ENCODE data around the gene MAP4K3. TPM values are rescaled to one million over a fixed set of nuclear protein-coding genes. Genes with fewer than 3 reads are reported as not detected.
A peak's percentile ranks its signal among the peaks of the same experiment; 100 is the strongest.

The MAP4K3 gene
- total RNA-seq, 1 experiment from 2014 or later, result 35.5 TPM

DNA sequence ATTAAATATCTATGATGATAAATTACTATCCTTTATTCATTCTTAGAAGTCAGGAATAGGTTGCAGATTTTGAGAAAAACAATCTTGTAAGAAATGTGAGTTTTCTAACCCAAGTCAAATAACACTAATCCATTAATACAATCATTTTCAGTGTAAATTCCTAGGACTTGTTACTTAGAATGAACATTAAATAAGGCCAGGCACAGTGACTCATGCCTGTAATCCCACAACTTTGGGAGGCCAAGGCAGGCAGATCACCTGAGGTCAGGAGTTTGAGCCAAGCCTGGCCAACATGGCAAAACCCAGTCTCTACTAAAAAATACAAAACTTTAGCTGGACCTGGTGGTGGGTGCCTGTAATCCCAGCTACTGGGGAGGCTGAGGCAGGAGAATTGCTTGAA lies 147.5 kb downstream of the MAP4K3 start:
- H3K27ac ChIP-seq (ENCODE audit: low read depth, low read length, poor library complexity, severe bottlenecking), result no peak overlapping the region
- peaks cover 21% of the 10 kb centered on the region for H3K36me3 ChIP-seq (ENCODE audit: insufficient read depth, low read length, poor library complexity, severe bottlenecking)
- no peak overlapping the region for H3K4me3 ChIP-seq (ENCODE audit: low read depth, low read length, poor library complexity, severe bottlenecking)
- intact Hi-C loops (cut with micrococcal nuclease; ENCODE audit: unreplicated experiment), result no loop called here
- ChIA-PET CTCF (no interaction called here), POLR2A (ENCODE audit: low non-redundant PET) (no interaction called here)
- BruUV-seq (replicated peaks), result no TSS peak
- DNase-seq (ENCODE audit: low spot score), result no peak
- TF ChIP-seq EZH2 (IDR thresholded peaks at IDR 0.05; ENCODE audit: borderline replicate concordance, low read depth, low read length, poor library complexity, severe bottlenecking), result no peak
- TF ChIP-seq, protein P1, sequence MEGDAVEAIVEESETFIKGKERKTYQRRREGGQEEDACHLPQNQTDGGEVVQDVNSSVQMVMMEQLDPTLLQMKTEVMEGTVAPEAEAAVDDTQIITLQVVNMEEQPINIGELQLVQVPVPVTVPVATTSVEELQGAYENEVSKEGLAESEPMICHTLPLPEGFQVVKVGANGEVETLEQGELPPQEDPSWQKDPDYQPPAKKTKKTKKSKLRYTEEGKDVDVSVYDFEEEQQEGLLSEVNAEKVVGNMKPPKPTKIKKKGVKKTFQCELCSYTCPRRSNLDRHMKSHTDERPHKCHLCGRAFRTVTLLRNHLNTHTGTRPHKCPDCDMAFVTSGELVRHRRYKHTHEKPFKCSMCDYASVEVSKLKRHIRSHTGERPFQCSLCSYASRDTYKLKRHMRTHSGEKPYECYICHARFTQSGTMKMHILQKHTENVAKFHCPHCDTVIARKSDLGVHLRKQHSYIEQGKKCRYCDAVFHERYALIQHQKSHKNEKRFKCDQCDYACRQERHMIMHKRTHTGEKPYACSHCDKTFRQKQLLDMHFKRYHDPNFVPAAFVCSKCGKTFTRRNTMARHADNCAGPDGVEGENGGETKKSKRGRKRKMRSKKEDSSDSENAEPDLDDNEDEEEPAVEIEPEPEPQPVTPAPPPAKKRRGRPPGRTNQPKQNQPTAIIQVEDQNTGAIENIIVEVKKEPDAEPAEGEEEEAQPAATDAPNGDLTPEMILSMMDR (conservative IDR thresholded peaks at IDR 0.05; ENCODE audit: low read depth, low read length), result no peak
- H3K9me3 ChIP-seq (ENCODE audit: low read depth, low read length, poor library complexity, severe bottlenecking), result no peaks in the 10 kb centered on the region
- H3K27me3 ChIP-seq (replicated peaks; ENCODE audit: insufficient read depth, low read depth, low read length, poor library complexity), result no peaks in the 10 kb centered on the region
- H3K4me1 ChIP-seq (ENCODE audit: insufficient read depth, low read length, poor library complexity, severe bottlenecking), result no peaks in the 10 kb centered on the region

DNA sequence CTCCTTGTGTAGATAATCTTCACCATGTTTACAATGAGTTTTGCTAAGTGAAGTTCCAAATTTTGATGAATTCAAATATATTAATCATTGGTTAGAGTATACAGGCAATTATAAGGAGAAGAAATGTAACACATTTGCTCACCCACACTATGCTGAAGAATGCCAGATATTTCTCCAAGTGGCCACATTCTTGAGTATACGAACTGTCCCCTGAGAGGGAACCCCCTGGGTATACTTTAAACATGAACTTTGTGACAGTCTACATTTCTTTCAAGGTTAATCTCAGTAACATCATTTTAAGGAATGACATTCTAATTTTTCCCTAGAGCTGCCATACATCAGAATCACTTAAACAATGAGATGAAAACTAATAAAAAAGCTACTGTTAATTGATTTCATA lies 153.5 kb downstream of the MAP4K3 start:
- BruUV-seq (replicated peaks), result no TSS peak
- Histone ChIP-seq H3K36me3 (ENCODE audit: insufficient read depth, low read length, poor library complexity, severe bottlenecking) (peaks cover 14% of the 10 kb centered on the region), H3K4me1 (ENCODE audit: insufficient read depth, low read length, poor library complexity, severe bottlenecking) (no peaks in the 10 kb centered on the region), H3K4me3 (ENCODE audit: low read depth, low read length, poor library complexity, severe bottlenecking) (no peak overlapping the region), H3K27me3 (replicated peaks; ENCODE audit: insufficient read depth, low read depth, low read length, poor library complexity) (no peaks in the 10 kb centered on the region), H3K9me3 (ENCODE audit: low read depth, low read length, poor library complexity, severe bottlenecking) (no peaks in the 10 kb centered on the region), H3K27ac (ENCODE audit: low read depth, low read length, poor library complexity, severe bottlenecking) (no peak overlapping the region)
- TF ChIP-seq EZH2 (IDR thresholded peaks at IDR 0.05; ENCODE audit: borderline replicate concordance, low read depth, low read length, poor library complexity, severe bottlenecking), result no peak
- TF ChIP-seq, protein P1 (conservative IDR thresholded peaks at IDR 0.05; ENCODE audit: low read depth, low read length), result no peak
- peak; percentile 43 for DNase-seq (ENCODE audit: low spot score)
- intact Hi-C loops (cut with micrococcal nuclease; ENCODE audit: unreplicated experiment), result no loop called here
- ChIA-PET POLR2A (ENCODE audit: low non-redundant PET) (interaction anchor here (0.6 kb wide), 1 partner anchor 250 kb away, joined by 5 read pairs; no protein-coding TSS in a partner anchor), CTCF (no interaction called here)

DNA sequence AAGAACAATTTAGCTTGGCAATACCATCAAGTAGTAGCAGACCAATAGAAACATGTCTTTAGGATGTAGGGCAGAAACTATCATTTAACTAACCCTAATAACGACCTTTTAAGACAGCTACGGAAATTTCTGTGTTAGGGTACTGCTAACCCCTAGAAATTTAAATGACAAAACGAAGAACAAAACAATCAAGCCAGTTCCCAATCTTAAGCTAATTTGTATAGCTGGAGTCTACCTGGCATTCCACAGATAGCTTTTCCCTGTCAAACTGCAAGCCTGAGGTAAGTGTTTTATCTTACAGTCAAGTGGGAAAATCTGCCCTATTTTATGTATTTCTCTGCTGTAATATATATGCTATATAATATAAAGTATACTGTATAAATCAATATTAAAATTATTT lies 155.7 kb downstream of the MAP4K3 start:
- BruUV-seq (replicated peaks), result no TSS peak
- Histone ChIP-seq H3K4me1 (ENCODE audit: insufficient read depth, low read length, poor library complexity, severe bottlenecking) (no peaks in the 10 kb centered on the region), H3K9me3 (ENCODE audit: low read depth, low read length, poor library complexity, severe bottlenecking) (no peaks in the 10 kb centered on the region), H3K4me3 (ENCODE audit: low read depth, low read length, poor library complexity, severe bottlenecking) (no peak overlapping the region), H3K27ac (ENCODE audit: low read depth, low read length, poor library complexity, severe bottlenecking) (no peak overlapping the region), H3K36me3 (ENCODE audit: insufficient read depth, low read length, poor library complexity, severe bottlenecking) (peaks cover 9% of the 10 kb centered on the region), H3K27me3 (replicated peaks; ENCODE audit: insufficient read depth, low read depth, low read length, poor library complexity) (no peaks in the 10 kb centered on the region)
- TF ChIP-seq, protein P1 (conservative IDR thresholded peaks at IDR 0.05; ENCODE audit: low read depth, low read length), result no peak
- no peak for TF ChIP-seq EZH2 (IDR thresholded peaks at IDR 0.05; ENCODE audit: borderline replicate concordance, low read depth, low read length, poor library complexity, severe bottlenecking)
- POLR2A ChIA-PET (ENCODE audit: low non-redundant PET), result no interaction called here
- CTCF ChIA-PET, result no interaction called here
- DNase-seq (ENCODE audit: low spot score), result no peak
- intact Hi-C loops (cut with micrococcal nuclease; ENCODE audit: unreplicated experiment), result no loop called here

All from A673 (cell line).